WTC11 (cell line): Measurements from ENCODE around the gene PSME2.

Source experiments
- FOXK1 ChIP-seq: sonication (generic); formaldehyde crosslinking; IDR thresholded peaks from 2 replicates; pipeline ENCODE4 v1.8.0; 2022; ENCODE audit warnings: mild to moderate bottlenecking, moderate library complexity, missing genetic modification reagents
- JUN ChIP-seq: sonication (generic); formaldehyde crosslinking; IDR thresholded peaks from 2 replicates; pipeline ENCODE4 v1.8.0; 2023; ENCODE audit warnings: mild to moderate bottlenecking, missing genetic modification reagents
- NR2C2 ChIP-seq: sonication (generic); formaldehyde crosslinking; IDR thresholded peaks from 2 replicates; pipeline ENCODE4 v1.8.0; 2022; ENCODE audit warnings: mild to moderate bottlenecking, missing genetic modification reagents
- ZNF138 ChIP-seq: sonication (generic); formaldehyde crosslinking; conservative IDR thresholded peaks from 2 replicates; pipeline ENCODE4 v1.8.1; 2022; ENCODE audit warnings: mild to moderate bottlenecking, moderate library complexity, missing genetic modification reagents
- ZNF263 ChIP-seq: sonication (generic); formaldehyde crosslinking; IDR thresholded peaks from 2 replicates; pipeline ENCODE4 v1.8.1; 2022; ENCODE audit warnings: low read depth, mild to moderate bottlenecking, moderate library complexity, missing genetic modification reagents
- TF ChIP-seq, protein P1 (sequence below): sonication (generic); formaldehyde crosslinking; IDR thresholded peaks from 2 replicates; pipeline ENCODE4 v1.8.1; 2023; ENCODE audit warnings: mild to moderate bottlenecking, missing genetic modification reagents, moderate library complexity
- TF ChIP-seq, protein P2 (sequence below): fragments of 200-600 bp; IDR thresholded peaks from 2 replicates; pipeline ENCODE4 v1.8.0; 2022; ENCODE audit warnings: antibody characterized with exemption
- TF ChIP-seq, protein P3 (sequence below): sonication (generic); formaldehyde crosslinking; IDR thresholded peaks from 2 replicates; pipeline ENCODE4 v1.8.1; 2022; ENCODE audit warnings: low read depth, mild to moderate bottlenecking, moderate library complexity, missing genetic modification reagents, borderline replicate concordance
- TF ChIP-seq, protein P4 (sequence below): sonication (generic); formaldehyde crosslinking; IDR thresholded peaks from 2 replicates; pipeline ENCODE4 v1.8.1; 2022; ENCODE audit warnings: mild to moderate bottlenecking, missing genetic modification reagents, moderate library complexity, borderline replicate concordance
- TF ChIP-seq, protein P5 (sequence below): fragments of 250-450 bp; sonication (Bioruptor Pico); IDR thresholded peaks from 2 replicates; pipeline ENCODE4 v1.9.0; 2021; ENCODE audit warnings: mild to moderate bottlenecking
- TF ChIP-seq, protein P6 (sequence below): sonication (generic); formaldehyde crosslinking; IDR thresholded peaks from 2 replicates; pipeline ENCODE4 v1.8.1; 2022; ENCODE audit warnings: mild to moderate bottlenecking, moderate library complexity, missing genetic modification reagents
- TF ChIP-seq, protein P7 (sequence below): sonication (generic); formaldehyde crosslinking; IDR thresholded peaks from 2 replicates; pipeline ENCODE4 v1.8.1; 2022; ENCODE audit warnings: missing genetic modification reagents, borderline replicate concordance
- TF ChIP-seq, protein P8 (sequence below): sonication (generic); formaldehyde crosslinking; IDR thresholded peaks from 2 replicates; pipeline ENCODE4 v1.8.1; 2022; ENCODE audit warnings: low read depth, missing genetic modification reagents, borderline replicate concordance

DNA sequence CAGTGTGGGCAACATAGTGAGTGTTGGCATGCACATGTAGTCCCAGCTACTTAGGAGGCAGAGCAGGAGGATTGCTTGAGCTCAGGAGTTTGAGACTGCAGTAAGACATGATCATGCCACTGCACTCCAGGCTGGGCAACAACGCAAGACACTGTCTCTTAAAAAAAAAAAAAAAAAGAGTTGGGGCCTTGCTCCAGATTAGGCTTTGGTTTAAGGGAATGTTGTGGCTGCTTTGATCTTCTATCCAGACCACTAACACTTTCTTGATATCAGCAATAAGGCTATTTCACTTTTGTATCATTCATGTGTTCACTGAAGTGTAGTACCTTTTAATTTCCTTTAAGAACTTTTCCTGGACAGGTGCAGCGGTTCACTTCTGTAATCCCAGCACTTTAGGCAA is 18.7 kb downstream of the PSME2 start:
- TF ChIP-seq, protein P1, sequence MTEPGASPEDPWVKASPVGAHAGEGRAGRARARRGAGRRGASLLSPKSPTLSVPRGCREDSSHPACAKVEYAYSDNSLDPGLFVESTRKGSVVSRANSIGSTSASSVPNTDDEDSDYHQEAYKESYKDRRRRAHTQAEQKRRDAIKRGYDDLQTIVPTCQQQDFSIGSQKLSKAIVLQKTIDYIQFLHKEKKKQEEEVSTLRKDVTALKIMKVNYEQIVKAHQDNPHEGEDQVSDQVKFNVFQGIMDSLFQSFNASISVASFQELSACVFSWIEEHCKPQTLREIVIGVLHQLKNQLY (CRISPR knock-in tag) = no peak
- TF ChIP-seq, protein P2, sequence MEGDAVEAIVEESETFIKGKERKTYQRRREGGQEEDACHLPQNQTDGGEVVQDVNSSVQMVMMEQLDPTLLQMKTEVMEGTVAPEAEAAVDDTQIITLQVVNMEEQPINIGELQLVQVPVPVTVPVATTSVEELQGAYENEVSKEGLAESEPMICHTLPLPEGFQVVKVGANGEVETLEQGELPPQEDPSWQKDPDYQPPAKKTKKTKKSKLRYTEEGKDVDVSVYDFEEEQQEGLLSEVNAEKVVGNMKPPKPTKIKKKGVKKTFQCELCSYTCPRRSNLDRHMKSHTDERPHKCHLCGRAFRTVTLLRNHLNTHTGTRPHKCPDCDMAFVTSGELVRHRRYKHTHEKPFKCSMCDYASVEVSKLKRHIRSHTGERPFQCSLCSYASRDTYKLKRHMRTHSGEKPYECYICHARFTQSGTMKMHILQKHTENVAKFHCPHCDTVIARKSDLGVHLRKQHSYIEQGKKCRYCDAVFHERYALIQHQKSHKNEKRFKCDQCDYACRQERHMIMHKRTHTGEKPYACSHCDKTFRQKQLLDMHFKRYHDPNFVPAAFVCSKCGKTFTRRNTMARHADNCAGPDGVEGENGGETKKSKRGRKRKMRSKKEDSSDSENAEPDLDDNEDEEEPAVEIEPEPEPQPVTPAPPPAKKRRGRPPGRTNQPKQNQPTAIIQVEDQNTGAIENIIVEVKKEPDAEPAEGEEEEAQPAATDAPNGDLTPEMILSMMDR = no peak
- TF ChIP-seq, protein P3, sequence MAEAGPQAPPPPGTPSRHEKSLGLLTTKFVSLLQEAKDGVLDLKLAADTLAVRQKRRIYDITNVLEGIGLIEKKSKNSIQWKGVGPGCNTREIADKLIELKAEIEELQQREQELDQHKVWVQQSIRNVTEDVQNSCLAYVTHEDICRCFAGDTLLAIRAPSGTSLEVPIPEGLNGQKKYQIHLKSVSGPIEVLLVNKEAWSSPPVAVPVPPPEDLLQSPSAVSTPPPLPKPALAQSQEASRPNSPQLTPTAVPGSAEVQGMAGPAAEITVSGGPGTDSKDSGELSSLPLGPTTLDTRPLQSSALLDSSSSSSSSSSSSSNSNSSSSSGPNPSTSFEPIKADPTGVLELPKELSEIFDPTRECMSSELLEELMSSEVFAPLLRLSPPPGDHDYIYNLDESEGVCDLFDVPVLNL (CRISPR knock-in tag) = no peak
- TF ChIP-seq, protein P4, sequence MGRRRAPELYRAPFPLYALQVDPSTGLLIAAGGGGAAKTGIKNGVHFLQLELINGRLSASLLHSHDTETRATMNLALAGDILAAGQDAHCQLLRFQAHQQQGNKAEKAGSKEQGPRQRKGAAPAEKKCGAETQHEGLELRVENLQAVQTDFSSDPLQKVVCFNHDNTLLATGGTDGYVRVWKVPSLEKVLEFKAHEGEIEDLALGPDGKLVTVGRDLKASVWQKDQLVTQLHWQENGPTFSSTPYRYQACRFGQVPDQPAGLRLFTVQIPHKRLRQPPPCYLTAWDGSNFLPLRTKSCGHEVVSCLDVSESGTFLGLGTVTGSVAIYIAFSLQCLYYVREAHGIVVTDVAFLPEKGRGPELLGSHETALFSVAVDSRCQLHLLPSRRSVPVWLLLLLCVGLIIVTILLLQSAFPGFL = no peak; the same call in 1 of the 2 replicates
- TF ChIP-seq ZNF263 (CRISPR knock-in tag) = no peak
- TF ChIP-seq, protein P5, sequence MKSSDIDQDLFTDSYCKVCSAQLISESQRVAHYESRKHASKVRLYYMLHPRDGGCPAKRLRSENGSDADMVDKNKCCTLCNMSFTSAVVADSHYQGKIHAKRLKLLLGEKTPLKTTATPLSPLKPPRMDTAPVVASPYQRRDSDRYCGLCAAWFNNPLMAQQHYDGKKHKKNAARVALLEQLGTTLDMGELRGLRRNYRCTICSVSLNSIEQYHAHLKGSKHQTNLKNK = no peak
- TF ChIP-seq, protein P6, sequence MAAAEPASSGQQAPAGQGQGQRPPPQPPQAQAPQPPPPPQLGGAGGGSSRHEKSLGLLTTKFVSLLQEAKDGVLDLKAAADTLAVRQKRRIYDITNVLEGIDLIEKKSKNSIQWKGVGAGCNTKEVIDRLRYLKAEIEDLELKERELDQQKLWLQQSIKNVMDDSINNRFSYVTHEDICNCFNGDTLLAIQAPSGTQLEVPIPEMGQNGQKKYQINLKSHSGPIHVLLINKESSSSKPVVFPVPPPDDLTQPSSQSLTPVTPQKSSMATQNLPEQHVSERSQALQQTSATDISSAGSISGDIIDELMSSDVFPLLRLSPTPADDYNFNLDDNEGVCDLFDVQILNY (CRISPR knock-in tag) = no peak
- TF ChIP-seq, protein P7, sequence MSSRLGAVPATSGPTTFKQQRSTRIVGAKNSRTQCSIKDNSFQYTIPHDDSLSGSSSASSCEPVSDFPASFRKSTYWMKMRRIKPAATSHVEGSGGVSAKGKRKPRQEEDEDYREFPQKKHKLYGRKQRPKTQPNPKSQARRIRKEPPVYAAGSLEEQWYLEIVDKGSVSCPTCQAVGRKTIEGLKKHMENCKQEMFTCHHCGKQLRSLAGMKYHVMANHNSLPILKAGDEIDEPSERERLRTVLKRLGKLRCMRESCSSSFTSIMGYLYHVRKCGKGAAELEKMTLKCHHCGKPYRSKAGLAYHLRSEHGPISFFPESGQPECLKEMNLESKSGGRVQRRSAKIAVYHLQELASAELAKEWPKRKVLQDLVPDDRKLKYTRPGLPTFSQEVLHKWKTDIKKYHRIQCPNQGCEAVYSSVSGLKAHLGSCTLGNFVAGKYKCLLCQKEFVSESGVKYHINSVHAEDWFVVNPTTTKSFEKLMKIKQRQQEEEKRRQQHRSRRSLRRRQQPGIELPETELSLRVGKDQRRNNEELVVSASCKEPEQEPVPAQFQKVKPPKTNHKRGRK (CRISPR knock-in tag) = no peak
- no peak for TF ChIP-seq ZNF138
- no peak for TF ChIP-seq FOXK1 (CRISPR knock-in tag)
- TF ChIP-seq, protein P8, sequence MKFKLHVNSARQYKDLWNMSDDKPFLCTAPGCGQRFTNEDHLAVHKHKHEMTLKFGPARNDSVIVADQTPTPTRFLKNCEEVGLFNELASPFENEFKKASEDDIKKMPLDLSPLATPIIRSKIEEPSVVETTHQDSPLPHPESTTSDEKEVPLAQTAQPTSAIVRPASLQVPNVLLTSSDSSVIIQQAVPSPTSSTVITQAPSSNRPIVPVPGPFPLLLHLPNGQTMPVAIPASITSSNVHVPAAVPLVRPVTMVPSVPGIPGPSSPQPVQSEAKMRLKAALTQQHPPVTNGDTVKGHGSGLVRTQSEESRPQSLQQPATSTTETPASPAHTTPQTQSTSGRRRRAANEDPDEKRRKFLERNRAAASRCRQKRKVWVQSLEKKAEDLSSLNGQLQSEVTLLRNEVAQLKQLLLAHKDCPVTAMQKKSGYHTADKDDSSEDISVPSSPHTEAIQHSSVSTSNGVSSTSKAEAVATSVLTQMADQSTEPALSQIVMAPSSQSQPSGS = no peak
- no peak for TF ChIP-seq NR2C2 (CRISPR knock-in tag)
- TF ChIP-seq JUN (CRISPR knock-in tag) = no peak
